Colonic mucosa (tissue), 4 donors: ENCODE measurements around the gene PDIA3. TPM values are rescaled to one million over a fixed set of nuclear protein-coding genes. Genes with fewer than 3 reads are reported as not detected.
A peak's percentile ranks its signal among the peaks of the same experiment; 100 is the strongest.

Experiments used
- DNase-seq: peaks from one replicate; pipeline ENCODE4 v3.0.0-alpha.2; 2020
- H3K27ac ChIP-seq: fragments of 200-600 bp; one replicate; pipeline ENCODE4 v1.8.0; 2021
- H3K27me3 ChIP-seq: fragments of 200-600 bp; one replicate; pipeline ENCODE4 v1.8.0; 2021
- H3K36me3 ChIP-seq: fragments of 200-600 bp; one replicate; pipeline ENCODE4 v1.8.0; 2021
- H3K4me1 ChIP-seq: fragments of 200-600 bp; one replicate; pipeline ENCODE4 v1.8.0; 2021; ENCODE audit warnings: mild to moderate bottlenecking
- H3K4me3 ChIP-seq: fragments of 200-600 bp; one replicate; pipeline ENCODE4 v1.8.0; 2021
- H3K9ac ChIP-seq, 2 donors: one replicate each; pipeline ENCODE4 v1.7.0; 2013; ENCODE audit warnings: control low read depth in 2 of 2, low read depth in 2 of 2, low read length in 2 of 2
- H3K9me3 ChIP-seq: fragments of 200-600 bp; one replicate; pipeline ENCODE4 v1.8.0; 2021
- intact Hi-C: fragments of 100-400 bp; cut with DNase I; formaldehyde crosslinking; loops from one replicate; pipeline ENCODE4 v1.14.1; 2022
- total RNA-seq, 2 donors: library from RNA; stranded (reverse); fragmentation: NEBNext Ultra II Directional in 1 of 2; extraction: Animal tissue kit (Norgen Biotek cat#: 25700) in 1 of 2; gene quantifications; one replicate each; pipeline ENCODE4 v1.2.1, GENCODE V29; 2021
- TF ChIP-seq, protein P1 (sequence below): fragments of 200-600 bp; IDR thresholded peaks from one replicate; pipeline ENCODE4 v1.8.0; 2022; ENCODE audit warnings: antibody characterized with exemption, mild to moderate bottlenecking
- donor health status: healthy.
- donor health status: DM: no; HTN: no; CAD: no.
- donor health status: DM: no; HTN: no; CAD: no.

The PDIA3 gene
- total RNA-seq, 2 donors from 2014 or later = 554 to 846 TPM

- Histone ChIP-seq H3K36me3 (peaks cover 20% of the 10 kb centered on the region), H3K4me3 (no peak overlapping the region), H3K4me1 (no peaks in the 10 kb centered on the region), H3K27me3 (no peaks in the 10 kb centered on the region), H3K9me3 (no peaks in the 10 kb centered on the region), H3K27ac (no peak overlapping the region), H3K9ac (no peak overlapping the region)
- TF ChIP-seq, protein P1, sequence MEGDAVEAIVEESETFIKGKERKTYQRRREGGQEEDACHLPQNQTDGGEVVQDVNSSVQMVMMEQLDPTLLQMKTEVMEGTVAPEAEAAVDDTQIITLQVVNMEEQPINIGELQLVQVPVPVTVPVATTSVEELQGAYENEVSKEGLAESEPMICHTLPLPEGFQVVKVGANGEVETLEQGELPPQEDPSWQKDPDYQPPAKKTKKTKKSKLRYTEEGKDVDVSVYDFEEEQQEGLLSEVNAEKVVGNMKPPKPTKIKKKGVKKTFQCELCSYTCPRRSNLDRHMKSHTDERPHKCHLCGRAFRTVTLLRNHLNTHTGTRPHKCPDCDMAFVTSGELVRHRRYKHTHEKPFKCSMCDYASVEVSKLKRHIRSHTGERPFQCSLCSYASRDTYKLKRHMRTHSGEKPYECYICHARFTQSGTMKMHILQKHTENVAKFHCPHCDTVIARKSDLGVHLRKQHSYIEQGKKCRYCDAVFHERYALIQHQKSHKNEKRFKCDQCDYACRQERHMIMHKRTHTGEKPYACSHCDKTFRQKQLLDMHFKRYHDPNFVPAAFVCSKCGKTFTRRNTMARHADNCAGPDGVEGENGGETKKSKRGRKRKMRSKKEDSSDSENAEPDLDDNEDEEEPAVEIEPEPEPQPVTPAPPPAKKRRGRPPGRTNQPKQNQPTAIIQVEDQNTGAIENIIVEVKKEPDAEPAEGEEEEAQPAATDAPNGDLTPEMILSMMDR = no peak
- intact Hi-C loops = no loop called here
- DNase-seq = no peak
These were observed 17.7 kb downstream of the PDIA3 start for GRCh38 chr15:43763819-43764446.

DNA sequence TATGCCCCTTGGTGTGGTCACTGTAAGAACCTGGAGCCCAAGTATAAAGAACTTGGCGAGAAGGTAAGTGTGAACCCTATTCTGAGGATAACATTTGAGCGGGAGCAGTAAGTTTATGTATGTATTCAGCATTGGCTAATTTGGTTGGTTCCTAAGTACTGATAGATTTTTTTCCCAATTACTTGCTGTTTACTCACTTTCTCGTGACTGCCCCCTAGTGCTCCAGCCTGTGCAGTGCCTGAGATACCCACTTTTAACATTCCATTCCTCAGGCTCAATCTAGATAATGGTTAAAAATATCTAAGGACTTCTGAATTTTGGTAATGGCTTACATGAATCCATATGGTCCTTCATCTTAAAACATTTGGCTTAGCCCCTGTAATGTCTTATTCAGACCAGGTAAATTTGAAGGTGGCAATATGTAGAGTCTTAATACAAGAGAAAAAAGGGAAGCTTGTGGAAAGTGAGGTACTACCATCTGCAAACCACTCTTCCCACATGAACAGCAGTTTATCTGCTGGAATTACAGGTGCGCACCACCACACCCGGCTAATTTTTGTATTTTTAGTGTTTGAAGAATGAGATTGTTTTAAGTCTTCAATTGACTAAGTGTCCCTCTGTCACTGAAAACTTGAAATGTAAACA lies 23.5 kb downstream of the PDIA3 start:
- peak; percentile 63 for DNase-seq
- peaks cover 23% of the 10 kb centered on the region for H3K36me3 ChIP-seq
- H3K27ac ChIP-seq = no peak overlapping the region
- H3K9ac ChIP-seq = no peak overlapping the region
- intact Hi-C loops = no loop called here
- H3K4me1 ChIP-seq = no peaks in the 10 kb centered on the region
- H3K9me3 ChIP-seq = no peaks in the 10 kb centered on the region
- no peaks in the 10 kb centered on the region for H3K27me3 ChIP-seq
- TF ChIP-seq, protein P1 = peak; percentile 75
- no peak overlapping the region for H3K4me3 ChIP-seq

DNA sequence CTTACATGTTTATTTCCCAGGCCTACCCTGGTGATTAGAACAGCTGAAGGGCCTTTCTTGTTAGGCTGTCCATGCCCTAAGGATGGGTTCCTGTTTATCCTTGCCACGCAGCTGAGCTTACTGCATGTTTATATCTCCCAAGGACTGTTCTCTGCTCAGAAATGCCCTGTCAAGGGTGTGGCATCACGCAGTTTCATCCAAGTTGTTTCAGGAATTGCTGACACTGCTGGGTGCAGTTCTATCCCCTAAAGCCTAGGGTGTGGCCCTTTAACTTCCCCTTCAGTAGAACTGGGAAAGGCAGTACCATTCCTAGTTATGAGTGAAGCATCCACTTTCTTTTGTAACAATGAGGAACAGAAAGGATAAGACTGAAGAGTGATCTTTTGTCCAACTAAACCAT lies 25.6 kb downstream of the PDIA3 start:
- TF ChIP-seq, protein P1 = no peak
- H3K4me1 ChIP-seq = no peaks in the 10 kb centered on the region
- H3K27me3 ChIP-seq = no peaks in the 10 kb centered on the region
- intact Hi-C loops = no loop called here
- no peak overlapping the region for H3K9ac ChIP-seq
- H3K27ac ChIP-seq = peak overlapping the region; percentile 29
- peak; percentile 39 for DNase-seq
- no peak overlapping the region for H3K4me3 ChIP-seq
- peaks cover 18% of the 10 kb centered on the region for H3K36me3 ChIP-seq
- no peaks in the 10 kb centered on the region for H3K9me3 ChIP-seq

DNA sequence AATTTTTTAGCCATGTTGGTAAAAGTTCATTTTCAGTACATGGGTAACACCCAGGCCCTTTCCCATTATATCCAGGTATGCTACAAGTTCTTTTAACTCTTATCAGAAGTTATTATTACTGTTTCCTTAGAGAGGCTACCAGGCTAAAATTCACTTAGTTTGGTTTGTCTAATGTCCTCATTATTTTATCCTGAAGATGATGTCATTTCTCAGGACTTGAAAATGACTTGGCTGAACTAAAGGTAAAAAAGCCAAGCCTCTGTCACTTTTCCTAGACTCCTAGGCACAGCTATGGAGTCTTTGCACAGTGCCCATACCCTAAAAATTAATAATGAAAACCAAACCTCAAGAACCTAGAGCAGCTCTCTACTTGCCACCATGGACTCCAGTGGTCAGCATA lies 26.4 kb downstream of the PDIA3 start:
- intact Hi-C loops = no loop called here
- H3K36me3 ChIP-seq = peaks cover 13% of the 10 kb centered on the region
- no peak overlapping the region for H3K9ac ChIP-seq
- no peak overlapping the region for H3K4me3 ChIP-seq
- TF ChIP-seq, protein P1 = no peak
- no peaks in the 10 kb centered on the region for H3K4me1 ChIP-seq
- H3K9me3 ChIP-seq = no peaks in the 10 kb centered on the region
- H3K27ac ChIP-seq = no peak overlapping the region
- no peaks in the 10 kb centered on the region for H3K27me3 ChIP-seq
- DNase-seq = no peak

DNA sequence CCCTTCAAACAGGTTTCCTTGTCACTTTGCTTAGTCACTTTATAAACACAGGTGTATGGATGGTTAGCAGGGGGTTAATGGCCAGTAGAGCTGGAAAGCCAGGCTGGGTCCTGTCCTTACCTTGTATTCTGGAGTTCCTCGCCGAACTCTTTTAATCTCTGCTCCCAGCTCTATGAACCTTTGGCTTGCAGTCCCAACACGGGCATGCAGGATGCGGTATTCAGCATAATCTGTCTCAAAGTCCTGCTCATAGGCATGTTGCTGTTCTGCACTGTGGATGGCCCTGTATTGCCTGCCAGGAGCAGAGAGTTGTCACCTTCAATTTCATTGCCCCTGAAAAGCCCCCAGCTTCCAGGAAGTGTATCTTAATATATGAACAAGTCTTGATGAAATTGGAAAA lies 27.8 kb downstream of the PDIA3 start:
- Histone ChIP-seq H3K9ac (no peak overlapping the region), H3K27ac (no peak overlapping the region), H3K9me3 (no peaks in the 10 kb centered on the region), H3K4me1 (no peaks in the 10 kb centered on the region), H3K27me3 (no peaks in the 10 kb centered on the region), H3K4me3 (no peak overlapping the region), H3K36me3 (peaks cover 4% of the 10 kb centered on the region)
- DNase-seq = no peak
- TF ChIP-seq, protein P1 = no peak
- intact Hi-C loops = no loop called here
